Sigmoid colon (tissue), 4 donors: ENCODE results near the gene SNAP47.

Experiments
- CTCF ChIP-seq, 4 experiments: fragments of 450-650 bp in 3 of 4; fragments of 200-600 bp in 1 of 4; IDR thresholded peaks; one replicate each; pipeline ENCODE4 v1.5.1; 2016 to 2019; ENCODE audit warnings: antibody characterized with exemption in 4 of 4, mild to moderate bottlenecking in 3 of 4, moderate library complexity in 2 of 4
- EP300 ChIP-seq, 4 donors: sonication (generic); formaldehyde crosslinking; IDR thresholded peaks; one replicate each; pipeline ENCODE4 v1.6.1; 2017; ENCODE audit warnings: antibody characterized with exemption in 4 of 4
- POLR2A ChIP-seq, 2 donors: fragments of 450-650 bp; IDR thresholded peaks; one replicate each; pipeline ENCODE4 v1.6.1; 2016; ENCODE audit warnings: antibody characterized with exemption in 2 of 2, mild to moderate bottlenecking in 2 of 2, moderate library complexity in 2 of 2
- POLR2AphosphoS5 ChIP-seq, 4 donors: sonication (generic); formaldehyde crosslinking; IDR thresholded peaks; one replicate each; pipeline ENCODE4 v1.6.1; 2017; ENCODE audit warnings: antibody characterized with exemption in 4 of 4

DNA sequence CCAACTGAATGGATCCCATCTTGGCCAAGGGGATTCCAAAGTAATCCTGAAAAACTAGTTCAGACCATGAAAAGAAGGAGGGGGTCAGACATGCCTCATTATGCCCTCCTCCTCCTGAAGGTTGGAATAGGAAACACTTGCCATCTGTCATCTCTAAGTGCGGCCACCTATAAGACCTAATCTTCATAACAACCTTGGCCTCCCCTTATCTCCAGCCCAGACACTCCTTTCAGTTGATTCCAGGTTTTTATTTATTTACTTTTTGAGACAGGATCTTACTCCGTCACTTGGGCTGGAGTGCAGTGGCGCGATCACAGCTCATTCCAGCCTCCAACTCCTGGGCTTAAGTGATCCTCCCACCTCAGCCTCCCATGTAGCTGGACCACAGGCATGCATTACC lies 19.7 kb downstream of the SNAP47 start:
- TF ChIP-seq POLR2A (IDR thresholded peaks at IDR 0.05) (no peak), CTCF (IDR thresholded peaks at IDR 0.05) (no peak), POLR2AphosphoS5 (IDR thresholded peaks at IDR 0.05) (no peak), EP300 (IDR thresholded peaks at IDR 0.05) (no peak)
